ENCODE data around the gene LTB4R2.

The LTB4R2 gene

DNA sequence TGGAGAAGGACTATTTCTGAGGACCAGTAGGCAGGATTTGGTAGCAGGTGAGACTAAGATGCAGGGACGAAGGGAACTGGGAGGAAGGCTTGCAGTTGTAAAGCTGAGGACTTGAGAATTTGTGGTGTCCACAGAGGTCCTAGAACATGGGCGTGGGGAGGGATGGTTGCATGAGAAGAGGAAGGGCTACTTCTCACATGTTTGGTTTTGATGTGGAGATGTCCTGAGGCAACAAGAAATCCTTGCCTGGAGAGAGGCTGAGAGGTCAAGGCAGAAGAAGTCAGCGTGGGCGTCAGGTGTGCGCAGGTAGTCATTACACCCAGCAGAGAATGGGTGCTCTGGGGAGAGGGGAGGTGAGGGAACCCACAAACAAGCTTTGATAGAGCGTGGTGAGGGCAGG, 32.9 kb upstream of the LTB4R2 start:
- TF ChIP-seq, protein P1, sequence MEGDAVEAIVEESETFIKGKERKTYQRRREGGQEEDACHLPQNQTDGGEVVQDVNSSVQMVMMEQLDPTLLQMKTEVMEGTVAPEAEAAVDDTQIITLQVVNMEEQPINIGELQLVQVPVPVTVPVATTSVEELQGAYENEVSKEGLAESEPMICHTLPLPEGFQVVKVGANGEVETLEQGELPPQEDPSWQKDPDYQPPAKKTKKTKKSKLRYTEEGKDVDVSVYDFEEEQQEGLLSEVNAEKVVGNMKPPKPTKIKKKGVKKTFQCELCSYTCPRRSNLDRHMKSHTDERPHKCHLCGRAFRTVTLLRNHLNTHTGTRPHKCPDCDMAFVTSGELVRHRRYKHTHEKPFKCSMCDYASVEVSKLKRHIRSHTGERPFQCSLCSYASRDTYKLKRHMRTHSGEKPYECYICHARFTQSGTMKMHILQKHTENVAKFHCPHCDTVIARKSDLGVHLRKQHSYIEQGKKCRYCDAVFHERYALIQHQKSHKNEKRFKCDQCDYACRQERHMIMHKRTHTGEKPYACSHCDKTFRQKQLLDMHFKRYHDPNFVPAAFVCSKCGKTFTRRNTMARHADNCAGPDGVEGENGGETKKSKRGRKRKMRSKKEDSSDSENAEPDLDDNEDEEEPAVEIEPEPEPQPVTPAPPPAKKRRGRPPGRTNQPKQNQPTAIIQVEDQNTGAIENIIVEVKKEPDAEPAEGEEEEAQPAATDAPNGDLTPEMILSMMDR (IDR thresholded peaks at IDR 0.05; ENCODE audit: low read length, missing control alignments): no peak
- DNase-seq (ENCODE audit: low read depth): no peak
- H3K4me3 ChIP-seq (replicated peaks; ENCODE audit: low read depth, low read length): no peak overlapping the region

DNA sequence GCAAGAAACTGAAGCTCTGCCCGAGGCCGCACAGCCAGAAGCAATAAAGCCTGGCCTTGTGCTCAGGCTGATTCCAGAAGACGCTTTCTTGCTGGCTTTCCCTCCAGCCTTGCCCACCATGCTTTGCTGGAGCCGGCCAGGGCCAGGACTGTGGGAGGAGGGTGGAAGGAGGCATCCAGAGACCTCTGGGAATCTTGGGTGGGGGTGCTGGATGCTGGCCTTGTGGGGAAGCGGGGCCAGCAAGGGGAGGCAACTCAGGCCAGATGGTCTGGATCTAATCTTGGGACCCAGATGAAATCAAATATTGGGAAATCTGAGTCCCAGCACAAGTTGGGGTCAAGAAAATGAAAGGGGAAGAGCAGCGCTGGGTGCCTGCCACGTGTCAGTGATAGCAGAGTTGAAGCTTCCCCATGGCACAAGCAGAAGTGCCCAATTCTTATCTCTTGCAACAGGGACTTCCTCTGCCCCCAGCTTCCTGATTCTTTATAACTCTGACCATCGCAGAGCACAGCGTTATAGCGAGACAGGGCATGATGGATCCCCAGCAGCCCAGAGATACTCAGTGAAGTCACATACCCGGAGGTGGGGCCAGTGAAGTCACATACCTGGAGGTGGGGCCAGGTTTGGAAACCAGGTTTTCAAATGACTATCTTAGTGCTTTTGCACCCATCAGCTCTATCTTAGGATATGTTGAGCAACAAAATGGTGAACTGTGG, 32.2 kb upstream of the LTB4R2 start:
- DNase-seq (ENCODE audit: low read depth): no peak
- TF ChIP-seq, protein P1 (IDR thresholded peaks at IDR 0.05; ENCODE audit: low read length, missing control alignments): no peak
- no peak overlapping the region for H3K4me3 ChIP-seq (replicated peaks; ENCODE audit: low read depth, low read length)

DNA sequence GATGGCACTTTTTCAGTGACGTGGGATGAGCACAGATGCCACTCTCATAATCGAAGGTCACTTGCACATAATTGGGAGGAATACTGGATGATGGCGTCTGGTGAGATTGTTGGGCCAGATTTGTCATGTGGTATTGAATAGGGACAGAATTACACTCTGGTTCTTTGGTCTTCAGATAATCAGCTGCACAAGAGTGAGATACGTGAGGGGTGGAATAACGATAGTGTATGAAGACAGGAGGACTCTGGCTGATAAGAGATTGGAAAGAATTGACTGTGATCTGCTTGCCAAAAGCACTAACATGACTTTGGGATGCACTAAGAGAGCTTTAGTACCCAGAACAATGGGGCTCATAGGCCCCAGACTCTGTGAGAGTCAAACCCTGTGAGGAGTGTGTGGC, 31.5 kb upstream of the LTB4R2 start:
- TF ChIP-seq, protein P1 (IDR thresholded peaks at IDR 0.05; ENCODE audit: low read length, missing control alignments): no peak
- DNase-seq (ENCODE audit: low read depth): no peak
- no peak overlapping the region for H3K4me3 ChIP-seq (replicated peaks; ENCODE audit: low read depth, low read length)

DNA sequence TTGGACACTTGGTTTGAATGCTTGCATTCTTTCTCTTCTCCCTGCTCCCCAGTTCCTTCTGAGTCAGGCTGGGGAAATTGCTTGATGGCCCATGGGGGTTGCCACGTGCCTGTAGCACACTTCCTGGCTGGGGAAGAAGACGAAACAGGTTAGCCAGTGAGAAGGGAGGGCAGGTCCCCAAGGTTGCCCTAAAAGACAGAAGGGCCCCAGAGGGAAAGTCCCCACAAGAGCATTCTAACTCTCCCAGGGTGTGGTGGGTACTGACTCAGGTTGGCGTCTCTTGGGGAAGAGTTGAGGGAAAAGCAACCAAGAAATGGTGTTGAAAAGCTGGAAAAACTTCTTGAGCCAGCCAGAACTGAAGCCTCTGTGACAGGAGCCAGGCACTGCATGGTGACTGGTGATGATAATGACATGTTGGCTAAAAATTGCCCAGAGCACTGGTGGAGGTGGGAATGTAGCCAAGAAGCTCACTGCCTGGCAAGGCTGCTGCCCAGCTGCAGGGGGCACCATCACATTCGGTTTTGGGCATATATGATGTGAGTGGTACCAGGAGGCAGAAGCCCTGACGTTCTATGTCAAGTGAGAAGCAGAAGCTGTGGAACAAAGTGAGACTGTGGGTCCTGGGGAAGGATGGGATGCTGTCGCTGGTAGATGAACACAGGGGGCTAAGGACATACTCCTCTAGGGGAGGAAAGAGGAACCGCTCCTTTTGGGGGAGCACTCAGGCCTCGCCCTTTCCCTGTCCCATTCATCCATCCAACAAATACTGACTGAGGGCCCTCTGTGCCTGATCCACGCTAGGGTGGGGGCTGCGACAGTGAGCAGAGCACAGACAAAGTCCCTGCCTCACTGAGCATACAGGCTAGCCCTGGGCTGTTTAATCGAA, 30.4 kb upstream of the LTB4R2 start:
- TF ChIP-seq, protein P1 (IDR thresholded peaks at IDR 0.05; ENCODE audit: low read length, missing control alignments): no peak
- DNase-seq (ENCODE audit: low read depth): no peak
- no peak overlapping the region for H3K4me3 ChIP-seq (replicated peaks; ENCODE audit: low read depth, low read length)

DNA sequence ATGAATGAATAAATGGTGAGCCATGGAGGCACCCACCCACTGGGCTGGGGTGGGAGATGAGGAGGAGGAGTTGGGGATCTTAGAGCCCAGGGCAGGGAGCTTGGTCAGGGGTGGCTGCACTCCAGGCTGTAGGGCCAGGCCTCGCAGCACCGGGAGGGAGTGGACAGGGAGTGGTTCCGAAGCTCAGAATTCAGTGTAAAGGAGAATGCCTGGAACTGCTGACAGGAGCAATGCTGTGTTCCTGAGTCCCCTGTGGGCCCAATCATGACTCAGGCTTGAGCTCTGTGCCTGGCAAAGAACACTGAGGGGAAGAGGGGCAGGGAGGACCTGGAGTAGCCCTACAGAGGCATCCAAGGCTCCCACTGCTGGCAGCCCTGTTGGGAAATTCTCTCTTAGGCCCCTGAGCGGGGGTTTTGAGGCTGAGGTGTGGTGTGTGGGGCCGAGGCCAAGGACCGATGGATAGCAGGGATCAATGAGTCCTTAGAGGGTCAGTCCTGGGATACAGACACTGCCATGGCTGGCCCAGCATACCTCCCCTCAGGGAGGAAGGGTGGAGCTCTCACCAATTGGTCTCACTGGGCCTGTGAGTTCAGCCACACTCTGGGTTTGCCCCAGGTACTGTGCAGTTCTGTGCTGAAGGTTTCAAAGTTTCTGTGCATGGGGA, 29.0 kb upstream of the LTB4R2 start:
- TF ChIP-seq, protein P1 (IDR thresholded peaks at IDR 0.05; ENCODE audit: low read length, missing control alignments): no peak
- peak; percentile 24 for DNase-seq (ENCODE audit: low read depth)
- H3K4me3 ChIP-seq (replicated peaks; ENCODE audit: low read depth, low read length): no peak overlapping the region

DNA sequence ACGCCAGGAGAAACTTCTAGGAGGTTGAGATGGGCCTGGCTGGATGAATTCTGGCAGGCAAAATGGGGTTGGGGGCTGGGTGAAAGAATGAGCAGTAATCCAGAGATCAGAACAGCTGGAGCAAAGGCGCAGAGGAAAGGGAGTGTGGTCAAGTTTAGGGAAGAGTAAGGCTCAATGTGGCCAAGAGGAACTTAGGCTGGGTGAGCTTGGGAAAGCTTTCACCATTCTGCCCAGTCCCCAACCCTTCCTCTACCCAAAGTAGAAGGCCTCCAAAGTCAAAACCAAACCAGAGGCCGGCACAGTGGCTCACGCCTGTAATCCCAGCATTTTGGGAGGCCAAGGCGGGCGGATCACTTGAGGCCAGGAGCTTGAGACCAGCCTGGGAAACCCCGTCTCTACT, 28.3 kb upstream of the LTB4R2 start:
- TF ChIP-seq, protein P1 (IDR thresholded peaks at IDR 0.05; ENCODE audit: low read length, missing control alignments): no peak
- H3K4me3 ChIP-seq (replicated peaks; ENCODE audit: low read depth, low read length): no peak overlapping the region
- DNase-seq (ENCODE audit: low read depth): no peak
